GM18520 (cell line): ENCODE measurements around the gene ANKRD17.
"Not testable (repeated sequence)": the region's sequence is repeated elsewhere in the genome, so short reads cannot be mapped to it uniquely, and the experiment has no call there.

ENCODE experiments used
- ATAC-seq: cut with Tn5 transposase; IDR thresholded peaks from one replicate; pipeline ENCODE4 v1.9.1; 2021; ENCODE audit not compliant: unreplicated experiment

Gene ANKRD17, protein sequence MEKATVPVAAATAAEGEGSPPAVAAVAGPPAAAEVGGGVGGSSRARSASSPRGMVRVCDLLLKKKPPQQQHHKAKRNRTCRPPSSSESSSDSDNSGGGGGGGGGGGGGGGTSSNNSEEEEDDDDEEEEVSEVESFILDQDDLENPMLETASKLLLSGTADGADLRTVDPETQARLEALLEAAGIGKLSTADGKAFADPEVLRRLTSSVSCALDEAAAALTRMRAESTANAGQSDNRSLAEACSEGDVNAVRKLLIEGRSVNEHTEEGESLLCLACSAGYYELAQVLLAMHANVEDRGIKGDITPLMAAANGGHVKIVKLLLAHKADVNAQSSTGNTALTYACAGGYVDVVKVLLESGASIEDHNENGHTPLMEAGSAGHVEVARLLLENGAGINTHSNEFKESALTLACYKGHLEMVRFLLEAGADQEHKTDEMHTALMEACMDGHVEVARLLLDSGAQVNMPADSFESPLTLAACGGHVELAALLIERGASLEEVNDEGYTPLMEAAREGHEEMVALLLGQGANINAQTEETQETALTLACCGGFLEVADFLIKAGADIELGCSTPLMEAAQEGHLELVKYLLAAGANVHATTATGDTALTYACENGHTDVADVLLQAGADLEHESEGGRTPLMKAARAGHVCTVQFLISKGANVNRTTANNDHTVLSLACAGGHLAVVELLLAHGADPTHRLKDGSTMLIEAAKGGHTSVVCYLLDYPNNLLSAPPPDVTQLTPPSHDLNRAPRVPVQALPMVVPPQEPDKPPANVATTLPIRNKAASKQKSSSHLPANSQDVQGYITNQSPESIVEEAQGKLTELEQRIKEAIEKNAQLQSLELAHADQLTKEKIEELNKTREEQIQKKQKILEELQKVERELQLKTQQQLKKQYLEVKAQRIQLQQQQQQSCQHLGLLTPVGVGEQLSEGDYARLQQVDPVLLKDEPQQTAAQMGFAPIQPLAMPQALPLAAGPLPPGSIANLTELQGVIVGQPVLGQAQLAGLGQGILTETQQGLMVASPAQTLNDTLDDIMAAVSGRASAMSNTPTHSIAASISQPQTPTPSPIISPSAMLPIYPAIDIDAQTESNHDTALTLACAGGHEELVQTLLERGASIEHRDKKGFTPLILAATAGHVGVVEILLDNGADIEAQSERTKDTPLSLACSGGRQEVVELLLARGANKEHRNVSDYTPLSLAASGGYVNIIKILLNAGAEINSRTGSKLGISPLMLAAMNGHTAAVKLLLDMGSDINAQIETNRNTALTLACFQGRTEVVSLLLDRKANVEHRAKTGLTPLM (N-terminal part only)

DNA sequence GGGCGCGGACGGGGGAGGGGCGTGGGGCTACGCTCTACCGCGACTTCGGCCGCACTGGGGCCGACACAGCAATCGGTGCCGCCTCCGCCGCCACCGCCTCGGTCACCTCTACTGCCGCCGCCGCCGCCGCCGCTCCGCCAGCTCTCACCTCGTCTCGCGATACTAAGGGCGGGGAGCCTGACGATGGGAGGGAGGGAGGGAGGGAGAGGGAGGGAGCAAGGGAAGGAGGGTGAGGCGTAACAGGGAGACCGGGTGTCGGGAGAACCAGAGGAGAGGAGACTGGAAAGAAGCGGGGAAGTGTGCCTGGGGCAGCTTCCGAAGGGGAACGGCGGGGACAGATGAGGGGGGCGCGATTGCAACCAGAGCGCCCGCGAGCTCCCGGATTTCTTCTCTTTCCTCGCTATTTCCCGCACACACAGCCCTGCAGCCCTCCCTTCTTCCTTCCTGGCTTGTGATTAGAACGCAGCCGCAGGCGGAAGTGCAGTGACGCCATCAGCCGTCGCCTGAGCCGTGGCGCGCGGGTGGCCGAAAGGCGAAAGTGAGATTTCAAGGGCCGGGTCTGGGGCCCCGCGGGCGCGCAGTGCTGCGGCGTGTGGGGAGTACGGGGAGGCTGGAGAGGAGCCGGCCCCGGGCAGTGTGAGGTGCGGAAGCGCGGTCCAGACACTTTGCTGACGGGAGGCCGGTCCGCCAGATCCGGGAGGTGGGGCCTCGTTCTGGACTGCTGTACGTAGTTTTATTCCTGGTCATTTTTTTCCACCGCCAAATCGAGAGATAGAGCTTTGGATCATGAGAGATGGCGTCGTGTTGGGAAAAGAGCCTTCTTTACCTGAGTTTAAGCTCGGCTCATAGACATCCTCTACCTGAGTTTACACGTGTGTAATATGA is at the start of gene ANKRD17:
Gene ANKRD17 (minus strand): TSS at position 113 of the 885 bp plus-strand sequence. CDS start 130 bp downstream, outside the sequence.
- peak; percentile 65 for ATAC-seq

DNA sequence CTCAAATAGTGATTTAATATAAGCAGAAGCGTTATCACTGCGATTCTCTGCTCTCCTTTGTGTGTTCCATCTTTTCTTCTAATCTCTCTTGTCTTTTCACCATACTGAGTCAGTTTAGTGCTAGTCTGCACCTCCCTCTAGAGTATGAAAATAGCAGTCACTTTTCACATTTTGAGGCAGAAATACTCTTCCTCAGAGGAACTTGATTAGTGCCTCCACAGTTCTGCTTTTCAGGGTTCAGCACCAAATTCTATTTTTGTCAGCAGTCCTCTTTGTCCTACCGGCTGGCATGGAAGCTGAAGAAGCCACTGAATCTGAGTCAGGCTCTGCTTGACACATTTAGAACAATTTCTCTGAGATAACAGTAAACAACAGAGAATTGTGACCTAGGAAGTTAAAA is 49.7 kb upstream of the ANKRD17 start:
- no peak for ATAC-seq

- no peak for ATAC-seq
Observed at GRCh38 chr4:73303711-73304110, 45.1 kb upstream of the ANKRD17 start.

GRCh38 chr4:73299548-73300280 is 41.1 kb upstream of the ANKRD17 start:
- no peak for ATAC-seq

DNA sequence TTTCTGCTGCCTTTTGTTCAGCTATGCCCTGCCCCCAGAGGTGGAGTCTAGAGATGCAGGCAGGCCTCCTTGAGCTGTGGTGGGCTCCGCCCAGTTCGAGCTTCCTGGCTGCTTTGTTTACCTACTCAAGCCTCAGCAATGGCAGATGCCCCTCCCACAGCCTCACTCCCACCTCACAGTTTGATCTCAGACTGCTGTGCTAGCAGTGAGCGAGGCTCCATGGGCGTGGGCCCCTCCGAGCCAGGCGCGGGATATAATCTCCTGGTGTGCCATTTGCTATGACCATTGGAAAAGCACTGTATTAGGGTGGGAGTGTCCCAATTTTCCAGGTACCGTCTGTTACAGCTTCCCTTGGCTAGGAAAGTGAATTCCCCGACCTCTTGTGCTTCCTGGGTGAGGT is 34.1 kb upstream of the ANKRD17 start:
- ATAC-seq: not testable (repeated sequence)

DNA sequence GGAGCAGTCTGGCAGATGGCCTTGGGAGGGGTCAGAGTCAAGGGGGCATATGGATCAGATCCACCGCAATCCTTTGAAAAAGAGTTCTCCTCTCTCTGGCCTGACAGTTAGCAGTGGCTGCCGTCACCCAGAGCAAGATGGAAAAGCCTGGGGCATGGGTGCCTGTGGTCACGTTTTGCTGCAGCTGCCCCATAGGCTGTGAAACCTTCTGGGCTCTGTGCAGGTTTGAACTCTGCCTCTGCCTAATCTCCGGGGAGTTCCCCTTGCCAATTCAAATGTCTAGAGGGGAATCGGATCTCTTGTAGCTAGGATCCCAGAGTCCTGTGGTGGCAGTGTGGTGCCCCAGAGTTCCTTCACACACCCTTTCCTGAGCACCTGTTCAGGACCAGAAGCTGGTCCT is 23.4 kb upstream of the ANKRD17 start:
- no peak for ATAC-seq

DNA sequence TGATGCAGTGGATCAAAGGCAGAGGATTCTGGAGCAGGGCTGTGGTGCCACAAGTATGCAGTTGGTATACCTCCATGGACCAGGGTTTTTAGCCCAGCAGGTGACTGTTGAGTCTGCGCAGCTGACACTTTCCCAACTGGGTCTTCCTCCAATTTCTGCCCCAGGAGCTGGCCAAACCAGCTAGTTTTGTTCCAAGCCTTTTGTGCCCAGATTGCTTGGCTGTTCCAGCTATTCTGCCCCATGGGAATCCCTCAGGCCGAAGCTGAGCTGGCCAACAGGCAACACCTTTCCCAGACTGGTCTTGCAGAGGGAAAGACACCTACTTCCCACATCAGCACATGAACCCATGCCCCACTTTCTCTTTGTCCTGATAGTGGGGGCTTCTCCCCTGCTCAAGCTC is 22.8 kb upstream of the ANKRD17 start:
- ATAC-seq: no peak

DNA sequence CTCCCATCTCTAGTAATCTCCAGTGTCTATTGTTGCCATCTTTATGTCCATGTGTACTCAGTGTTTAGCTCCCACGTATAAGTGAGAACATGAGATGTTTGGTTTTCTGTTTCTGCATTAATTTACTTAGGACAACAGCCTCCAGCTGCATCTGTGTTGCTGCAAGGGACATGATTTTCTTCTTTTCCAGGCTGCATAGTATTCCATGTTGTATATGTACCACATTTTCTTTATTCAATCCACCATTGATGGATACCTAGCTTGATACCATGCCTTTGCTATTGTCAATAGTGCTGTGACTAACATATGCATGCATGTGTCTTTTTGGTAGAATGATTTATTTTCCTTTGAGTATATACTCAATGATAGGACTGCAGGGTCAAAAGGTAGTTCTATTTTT is 18.6 kb upstream of the ANKRD17 start:
- no peak for ATAC-seq

DNA sequence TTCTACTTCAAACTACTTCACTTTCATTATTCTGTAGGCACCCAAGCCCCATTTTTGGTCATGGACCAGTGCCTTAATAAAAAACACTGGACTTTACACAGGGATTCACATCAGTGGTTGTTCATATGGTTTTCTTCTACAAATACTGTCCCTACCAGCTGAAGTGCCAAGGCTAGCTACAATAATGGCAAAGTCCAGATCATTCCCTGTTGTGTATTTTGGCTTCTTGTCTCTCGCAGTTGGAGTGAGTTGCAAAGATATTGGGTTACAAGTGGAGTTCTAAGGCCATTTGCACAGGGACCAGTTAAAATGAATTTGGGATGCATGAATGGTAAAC is 16.7 kb upstream of the ANKRD17 start:
- no peak for ATAC-seq

GRCh38 chr4:73272816-73273215 is 14.2 kb upstream of the ANKRD17 start:
- no peak for ATAC-seq

DNA sequence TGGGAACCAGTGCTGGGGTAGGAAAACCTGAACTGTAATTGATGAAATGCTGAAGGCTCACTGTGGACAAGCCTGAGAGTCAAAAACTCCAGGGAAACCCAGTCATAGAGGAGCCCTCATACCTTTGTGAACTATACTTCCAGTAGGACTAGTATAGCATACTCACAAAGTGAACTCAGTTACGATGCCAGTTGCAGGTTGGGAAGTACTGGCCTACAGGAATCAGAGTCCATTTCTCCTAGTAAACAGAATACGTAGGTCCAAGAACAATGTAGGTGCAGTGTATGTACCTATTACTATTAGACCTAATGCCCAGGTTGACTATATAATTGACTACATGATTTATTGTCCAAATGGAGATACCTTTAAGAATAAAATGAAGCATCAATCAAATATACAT is 8.5 kb upstream of the ANKRD17 start:
- no peak for ATAC-seq

GRCh38 chr4:73259571-73260090 is 1.0 kb upstream of the ANKRD17 start:
- no peak for ATAC-seq

- peak; percentile 19 for ATAC-seq
Observed at GRCh38 chr4:73258436-73258685, 237 bp downstream of the ANKRD17 start.

DNA sequence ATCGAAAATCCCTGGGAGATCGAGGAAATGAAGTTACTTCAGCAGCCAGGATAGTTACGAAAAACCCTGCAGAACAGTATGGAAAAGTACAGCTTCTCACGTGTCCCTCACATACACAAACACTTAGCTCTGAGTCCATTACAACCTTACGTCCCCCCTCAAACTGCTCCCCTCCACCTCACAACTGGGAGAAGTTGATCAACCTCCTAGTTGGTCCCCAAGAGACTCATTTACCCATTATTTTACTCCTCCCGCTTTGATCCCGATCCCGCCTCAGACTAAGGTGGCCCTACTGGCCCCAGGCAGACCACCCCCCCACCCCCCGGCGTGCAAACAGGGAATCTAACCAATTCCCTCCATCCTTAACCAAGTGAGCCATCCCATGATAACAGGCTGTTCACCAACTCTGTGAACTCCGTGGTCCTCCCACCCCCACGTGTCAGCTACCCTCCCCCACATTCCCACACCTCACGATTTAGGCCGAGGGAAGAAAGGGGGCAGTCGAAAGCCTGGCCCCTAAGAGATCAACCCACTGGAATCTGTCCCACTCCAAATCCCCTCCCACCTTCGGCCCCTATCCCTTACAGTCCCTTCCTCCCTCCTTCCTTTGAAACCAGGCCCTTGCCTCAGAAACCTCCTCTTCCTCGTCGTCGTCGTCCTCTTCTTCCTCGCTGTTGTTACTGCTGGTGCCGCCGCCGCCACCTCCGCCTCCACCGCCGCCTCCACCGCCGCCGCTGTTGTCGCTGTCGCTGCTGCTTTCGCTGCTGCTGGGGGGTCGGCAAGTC is 755 bp downstream of the ANKRD17 start:
- ATAC-seq: no peak

GRCh38 chr4:73257234-73257633 is 1.4 kb downstream of the ANKRD17 start:
- ATAC-seq: peak; percentile 25

GRCh38 chr4:73255847-73256246 is 2.8 kb downstream of the ANKRD17 start:
- not testable (repeated sequence) for ATAC-seq

GRCh38 chr4:73252001-73252400 is 6.6 kb downstream of the ANKRD17 start:
- ATAC-seq: peak; percentile 48

DNA sequence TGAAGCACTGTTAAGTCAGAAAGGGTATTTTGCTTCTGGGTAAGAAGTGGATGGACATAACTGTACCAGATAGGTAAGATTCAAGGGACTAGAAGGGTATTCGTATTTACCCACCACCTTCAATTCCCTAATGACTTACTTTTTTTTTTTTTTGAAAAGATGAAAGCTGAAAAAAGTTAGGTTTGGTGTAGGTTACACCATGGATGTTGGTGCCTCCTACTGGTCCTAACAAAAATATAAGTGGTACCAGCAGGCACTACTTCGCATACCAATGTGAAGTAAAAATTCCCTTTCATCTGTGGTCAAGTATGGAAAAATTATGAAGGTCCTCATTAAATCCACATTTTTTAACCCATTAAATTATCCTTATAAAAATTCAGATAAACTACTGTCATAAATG is 7.2 kb downstream of the ANKRD17 start:
- ATAC-seq: no peak

- ATAC-seq: no peak
Observed at GRCh38 chr4:73250642-73251041, 8.0 kb downstream of the ANKRD17 start.
